GM12878 (cell line): ENCODE results near the gene TC2N. TPM values are rescaled to one million over a fixed set of nuclear protein-coding genes. Genes with fewer than 3 reads are reported as not detected.

Experiments
- ATAC-seq: fragments of 200-7000 bp; cut with Tn5 transposase; 3 replicates; pipeline ENCODE4 v1.9.1; 2020; ENCODE audit warnings: mild to moderate bottlenecking, moderate library complexity
- BruUV-seq: library from RNA; stranded (reverse); fragments of 400-500 nt; replicated peaks from 2 replicates; lab custom pipeline; 2021; lab: Mats Ljungman, UMichigan
- CTCF ChIA-PET: fragments of 300-600 bp; sonication (Branson Sonifier 250); formaldehyde crosslinking; extraction: SDS; loops from one replicate; lab custom pipeline; 2021; ENCODE audit warnings: inconsistent platforms; lab: Yijun Ruan, JAX
- POLR2A ChIA-PET: fragments of 350-600 bp; formaldehyde crosslinking; extraction: SDS; loops from one replicate; lab custom pipeline; 2021; ENCODE audit warnings: inconsistent platforms; lab: Charles Lee
- RAD21 ChIA-PET: fragments of 300-600 bp; sonication (Branson Sonifier 250); formaldehyde crosslinking; loops from one replicate; lab custom pipeline; 2023; ENCODE audit warnings: antibody characterized with exemption; ENCODE audit not compliant: unreplicated experiment; lab: Charles Lee
- SMC1A ChIA-PET: fragments of 300-600 bp; sonication (Branson Sonifier 250); formaldehyde crosslinking; loops from one replicate; lab custom pipeline; 2023; ENCODE audit not compliant: unreplicated experiment, uncharacterized antibody; lab: Charles Lee
- DNase-seq: peaks from one replicate; pipeline ENCODE4 v3.0.0-alpha.2; 2011; ENCODE audit warnings: low read depth, low spot score
- FAIRE-seq: peaks from 3 replicates; lab custom pipeline; 2011; peaks lifted over from hg19 to GRCh38; lab: Jason Lieb, UNC
- H2AFZ ChIP-seq: 2 replicates; pipeline ENCODE4 v1.6.0; 2011; ENCODE audit warnings: low read depth, low read length, control low read depth; ENCODE audit not compliant: control insufficient read depth
- H3K27ac ChIP-seq: 2 replicates; pipeline ENCODE4 v1.5.1; 2011; ENCODE audit warnings: control low read depth; ENCODE audit not compliant: control insufficient read depth, insufficient read depth
- H3K27me3 ChIP-seq, 2 experiments: replicated peaks in 1 of 2; 2 replicates each; pipeline versions ENCODE4 v1.6.0 to v1.6.1; 2011; ENCODE audit warnings: low read length in 1 of 2; ENCODE audit not compliant: control insufficient read depth in 2 of 2, insufficient read depth in 2 of 2
- H3K36me3 ChIP-seq, 2 experiments: 2 replicates each; pipeline ENCODE4 v1.5.1; 2011; ENCODE audit warnings: low read length in 1 of 2; ENCODE audit not compliant: control insufficient read depth in 2 of 2, insufficient read depth in 2 of 2
- H3K4me1 ChIP-seq: 2 replicates; pipeline ENCODE4 v1.6.1; 2011; ENCODE audit warnings: mild to moderate bottlenecking, low read length, moderate library complexity, mixed read lengths; ENCODE audit not compliant: control insufficient read depth, insufficient read depth
- H3K4me2 ChIP-seq: 2 replicates; pipeline ENCODE4 v1.6.0; 2011; ENCODE audit warnings: control low read depth; ENCODE audit not compliant: control insufficient read depth, insufficient read depth
- H3K4me3 ChIP-seq: fragments of 200-600 bp; sonication (generic); 2 replicates; pipeline ENCODE4 v1.5.1; 2016
- H3K79me2 ChIP-seq: 2 replicates; pipeline ENCODE4 v1.6.0; 2011; ENCODE audit warnings: low read length; ENCODE audit not compliant: control insufficient read depth, insufficient read depth
- H3K9ac ChIP-seq: 2 replicates; pipeline ENCODE4 v1.8.0; 2011; ENCODE audit warnings: low read length, control low read depth, mixed read lengths; ENCODE audit not compliant: control insufficient read depth, insufficient read depth
- H3K9me3 ChIP-seq: replicated peaks from 3 replicates; pipeline ENCODE4 v1.5.1; 2011; ENCODE audit warnings: mild to moderate bottlenecking, low read length; ENCODE audit not compliant: control insufficient read depth, insufficient read depth
- H4K20me1 ChIP-seq: 2 replicates; pipeline ENCODE4 v1.6.0; 2011; ENCODE audit not compliant: control insufficient read depth, insufficient read depth
- EGR1 ChIP-seq, 2 experiments: IDR thresholded peaks; 1 replicate in 1 of 2; 2 replicates in 1 of 2; pipeline ENCODE4 v1.6.1; 2011 to 2012; ENCODE audit warnings: low read depth in 2 of 2, low read length in 2 of 2, borderline replicate concordance in 1 of 2, mild to moderate bottlenecking in 1 of 2, moderate library complexity in 1 of 2
- NFIC ChIP-seq: IDR thresholded peaks from 2 replicates; pipeline ENCODE4 v1.6.1; 2012; ENCODE audit warnings: low read depth, mild to moderate bottlenecking, inconsistent platforms, low read length, moderate library complexity
- PAX8 ChIP-seq: fragments of 450-650 bp; IDR thresholded peaks from 2 replicates; pipeline ENCODE4 v1.6.1; 2017; ENCODE audit warnings: mild to moderate bottlenecking, moderate library complexity
- POU2F2 ChIP-seq: IDR thresholded peaks from 3 replicates; pipeline ENCODE4 v1.6.1; 2011; ENCODE audit warnings: low read depth, mild to moderate bottlenecking, low read length, borderline replicate concordance
- RAD21 ChIP-seq: IDR thresholded peaks from 2 replicates; pipeline ENCODE4 v1.6.1; 2011; ENCODE audit warnings: mild to moderate bottlenecking, low read depth, low read length, moderate library complexity; ENCODE audit not compliant: insufficient read depth
- SMARCA5 ChIP-seq: fragments of 450-650 bp; IDR thresholded peaks from 2 replicates; pipeline ENCODE4 v1.6.1; 2017; ENCODE audit warnings: mild to moderate bottlenecking
- SREBF1 ChIP-seq: IDR thresholded peaks from 2 replicates; pipeline ENCODE4 v1.6.1; 2012; ENCODE audit warnings: mild to moderate bottlenecking, low read length
- TCF3 ChIP-seq: IDR thresholded peaks from 2 replicates; pipeline ENCODE4 v1.6.1; 2012; ENCODE audit warnings: low read depth, mild to moderate bottlenecking, low read length, borderline replicate concordance; ENCODE audit not compliant: insufficient read depth
- WGBS: methylation state at CpG from one replicate; pipeline ENCODE4 v1.1.6; 2016; ENCODE audit warnings: low lambda C conversion rate; ENCODE audit not compliant: insufficient replicate concordance, insufficient coverage; ENCODE audit errors: missing lambda C conversion rate; 5-methylcytosine and 5-hydroxymethylcytosine counted together
- in situ Hi-C: fragments of 300-500 bp; cut with MboI; formaldehyde crosslinking; loops from 9 replicates; pipeline ENCODE4 v1.14.3; 2018; ENCODE audit warnings: mixed read lengths
- intact Hi-C: fragments of 100-400 bp; cut with micrococcal nuclease; formaldehyde crosslinking; loops from one replicate; pipeline ENCODE4 v1.14.2; 2022; ENCODE audit not compliant: unreplicated experiment
- polyA plus RNA-seq, 11 experiments: library from polyadenylated mRNA; depleted of rRNA in 4 of 11; unstranded in 6 of 11; stranded (reverse) in 5 of 11; fragments of >200 nt; fragmentation: Nextera tagmentation in 4 of 11; fragmentation: Illumina TruSeq in 1 of 11; extraction: Ambion mirVana in 4 of 11; extraction: Trizol in 1 of 11; gene quantifications; 1 replicate in 1 of 11; 2 replicates in 10 of 11; pipeline versions ENCODE4 v1.2.1 to v1.2.3, GENCODE V29; 2011 to 2016; ENCODE audit warnings: inconsistent platforms in 2 of 11, missing spikeins in 2 of 11, low read depth in 1 of 11
- total RNA-seq, 4 experiments: library from RNA; depleted of rRNA in 3 of 4; stranded (reverse); fragments of >200 nt in 3 of 4; fragmentation: Illumina TruSeq in 1 of 4; extraction: Trizol in 1 of 4; gene quantifications; 2 replicates each; pipeline versions ENCODE4 v1.2.1 to v1.2.3, GENCODE V29; 2013 to 2021
- TF ChIP-seq, protein P1 (sequence below): IDR thresholded peaks from 2 replicates; pipeline ENCODE4 v1.6.1; 2011; ENCODE audit warnings: low read depth, mild to moderate bottlenecking, low read length, moderate library complexity, borderline replicate concordance; ENCODE audit errors: extremely low read depth
- TF ChIP-seq, protein P2 (sequence below): fragments of 450-650 bp; IDR thresholded peaks from 2 replicates; pipeline ENCODE4 v1.6.1; 2018; ENCODE audit warnings: borderline replicate concordance, mild to moderate bottlenecking; ENCODE audit not compliant: partially characterized antibody

TC2N gene
- total and polyA plus RNA-seq, 10 of the 15 experiments (the other 5 are each of a cell fraction or from before 2014, with no cell fraction given), result 0.15 to 1.6 (median 0.35) TPM

DNA sequence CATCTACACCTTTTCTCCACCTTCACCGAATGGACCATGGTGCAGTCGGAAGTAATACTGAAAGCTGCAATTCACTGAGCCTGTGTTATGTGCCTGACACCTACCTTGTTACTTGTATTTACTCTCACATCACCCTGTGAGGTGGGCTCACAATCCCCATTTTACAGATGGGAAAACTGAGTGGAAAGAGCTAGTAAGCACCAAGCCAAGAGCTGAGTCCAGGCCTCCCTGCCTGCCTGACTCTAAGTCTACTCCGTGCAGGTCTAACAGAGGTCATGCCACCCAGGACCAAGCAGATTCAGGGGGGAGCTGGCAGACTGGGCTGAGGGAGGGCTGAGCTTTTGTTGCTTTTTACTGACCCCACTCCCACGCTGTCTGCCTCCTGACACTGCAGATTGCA is 29.1 kb upstream of the TC2N start:
- H3K36me3 ChIP-seq, result no peaks in the 10 kb centered on the region
- FAIRE-seq (no peak), ATAC-seq (no peak), DNase-seq (no peak)
- in situ Hi-C loops (no loop called here), intact Hi-C loops (no loop called here)
- H2AFZ ChIP-seq, result no peak overlapping the region
- TF ChIP-seq EGR1 (IDR thresholded peaks at IDR 0.05; ENCODE audit: borderline replicate concordance in 1 of 2, low read depth in 2 of 2, low read length in 2 of 2), result no peak
- no peak for TF ChIP-seq SREBF1
- TF ChIP-seq, protein P1, sequence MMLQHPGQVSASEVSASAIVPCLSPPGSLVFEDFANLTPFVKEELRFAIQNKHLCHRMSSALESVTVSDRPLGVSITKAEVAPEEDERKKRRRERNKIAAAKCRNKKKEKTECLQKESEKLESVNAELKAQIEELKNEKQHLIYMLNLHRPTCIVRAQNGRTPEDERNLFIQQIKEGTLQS, result no peak
- no peak for TF ChIP-seq NFIC
- TF ChIP-seq PAX8, result no peak
- no peak for TF ChIP-seq SMARCA5
- no peak for TF ChIP-seq RAD21
- no peak for TF ChIP-seq POU2F2
- TF ChIP-seq TCF3, result no peak
- TF ChIP-seq, protein P2, sequence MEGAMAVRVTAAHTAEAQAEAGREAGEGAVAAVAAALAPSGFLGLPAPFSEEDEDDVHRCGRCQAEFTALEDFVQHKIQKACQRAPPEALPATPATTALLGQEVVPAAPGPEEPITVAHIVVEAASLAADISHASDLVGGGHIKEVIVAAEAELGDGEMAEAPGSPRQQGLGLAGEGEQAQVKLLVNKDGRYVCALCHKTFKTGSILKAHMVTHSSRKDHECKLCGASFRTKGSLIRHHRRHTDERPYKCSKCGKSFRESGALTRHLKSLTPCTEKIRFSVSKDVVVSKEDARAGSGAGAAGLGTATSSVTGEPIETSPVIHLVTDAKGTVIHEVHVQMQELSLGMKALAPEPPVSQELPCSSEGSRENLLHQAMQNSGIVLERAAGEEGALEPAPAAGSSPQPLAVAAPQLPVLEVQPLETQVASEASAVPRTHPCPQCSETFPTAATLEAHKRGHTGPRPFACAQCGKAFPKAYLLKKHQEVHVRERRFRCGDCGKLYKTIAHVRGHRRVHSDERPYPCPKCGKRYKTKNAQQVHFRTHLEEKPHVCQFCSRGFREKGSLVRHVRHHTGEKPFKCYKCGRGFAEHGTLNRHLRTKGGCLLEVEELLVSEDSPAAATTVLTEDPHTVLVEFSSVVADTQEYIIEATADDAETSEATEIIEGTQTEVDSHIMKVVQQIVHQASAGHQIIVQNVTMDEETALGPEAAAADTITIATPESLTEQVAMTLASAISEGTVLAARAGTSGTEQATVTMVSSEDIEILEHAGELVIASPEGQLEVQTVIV, result no peak
- ChIA-PET SMC1A (interaction anchor here (0.8 to 1.3 kb wide), 2 partner anchors 245 to 246 kb away, joined by 3 read pairs; no protein-coding TSS in a partner anchor), RAD21 (interaction anchor here (0.6 kb wide), 1 partner anchor 410 kb away, joined by 3 read pairs; no protein-coding TSS in a partner anchor), CTCF (interaction anchor here (1.1 to 1.2 kb wide), 2 partner anchors 23 to 247 kb away, joined by 3 read pairs; no protein-coding TSS in a partner anchor), POLR2A (interaction anchor here (0.6 kb wide), 1 partner anchor 237 kb away, joined by 10 read pairs; no protein-coding TSS in a partner anchor)
- no peaks in the 10 kb centered on the region for H4K20me1 ChIP-seq
- WGBS, result 52% methylated on average over 4 of the region's 4 CpGs
- no peaks in the 10 kb centered on the region for H3K4me1 ChIP-seq
- no TSS peak for BruUV-seq
- no peak overlapping the region for H3K9ac ChIP-seq
- no peaks in the 10 kb centered on the region for H3K79me2 ChIP-seq
- H3K4me2 ChIP-seq, result no peak overlapping the region
- no peak overlapping the region for H3K27ac ChIP-seq
- H3K9me3 ChIP-seq, result no peaks in the 10 kb centered on the region
- H3K4me3 ChIP-seq, result no peak overlapping the region
- H3K27me3 ChIP-seq, result peaks cover 0 to 1% of the 10 kb centered on the region in 2 experiments; a peak in 2 of 4 replicates
